Measurements from ENCODE around the gene UQCC2.

- TF ChIP-seq CTCF (IDR thresholded peaks at IDR 0.05) (no peak), POLR2A (IDR thresholded peaks at IDR 0.05) (peak in 1 of 2 donors; percentile 17)
These were observed 12.0 kb upstream of the UQCC2 start for GRCh38 chr6:33723371-33724085.
